Measurements from ENCODE around the gene PCDH8. TPM values are rescaled to one million over a fixed set of nuclear protein-coding genes. Genes with fewer than 3 reads are reported as not detected.

Gene PCDH8, protein sequence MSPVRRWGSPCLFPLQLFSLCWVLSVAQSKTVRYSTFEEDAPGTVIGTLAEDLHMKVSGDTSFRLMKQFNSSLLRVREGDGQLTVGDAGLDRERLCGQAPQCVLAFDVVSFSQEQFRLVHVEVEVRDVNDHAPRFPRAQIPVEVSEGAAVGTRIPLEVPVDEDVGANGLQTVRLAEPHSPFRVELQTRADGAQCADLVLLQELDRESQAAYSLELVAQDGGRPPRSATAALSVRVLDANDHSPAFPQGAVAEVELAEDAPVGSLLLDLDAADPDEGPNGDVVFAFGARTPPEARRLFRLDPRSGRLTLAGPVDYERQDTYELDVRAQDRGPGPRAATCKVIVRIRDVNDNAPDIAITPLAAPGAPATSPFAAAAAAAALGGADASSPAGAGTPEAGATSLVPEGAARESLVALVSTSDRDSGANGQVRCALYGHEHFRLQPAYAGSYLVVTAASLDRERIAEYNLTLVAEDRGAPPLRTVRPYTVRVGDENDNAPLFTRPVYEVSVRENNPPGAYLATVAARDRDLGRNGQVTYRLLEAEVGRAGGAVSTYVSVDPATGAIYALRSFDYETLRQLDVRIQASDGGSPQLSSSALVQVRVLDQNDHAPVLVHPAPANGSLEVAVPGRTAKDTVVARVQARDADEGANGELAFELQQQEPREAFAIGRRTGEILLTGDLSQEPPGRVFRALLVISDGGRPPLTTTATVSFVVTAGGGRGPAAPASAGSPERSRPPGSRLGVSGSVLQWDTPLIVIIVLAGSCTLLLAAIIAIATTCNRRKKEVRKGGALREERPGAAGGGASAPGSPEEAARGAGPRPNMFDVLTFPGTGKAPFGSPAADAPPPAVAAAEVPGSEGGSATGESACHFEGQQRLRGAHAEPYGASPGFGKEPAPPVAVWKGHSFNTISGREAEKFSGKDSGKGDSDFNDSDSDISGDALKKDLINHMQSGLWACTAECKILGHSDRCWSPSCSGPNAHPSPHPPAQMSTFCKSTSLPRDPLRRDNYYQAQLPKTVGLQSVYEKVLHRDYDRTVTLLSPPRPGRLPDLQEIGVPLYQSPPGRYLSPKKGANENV
- total RNA-seq (2014; rRNA removed; shearing (Covaris generic)) = not detected in 2 replicates
- not detected in 2 replicates for polyA plus RNA-seq (2015; cell fraction: cytosol; rRNA removed)
- polyA plus RNA-seq (2015; cell fraction: nucleus; rRNA removed) = 0.43 TPM in 1 of 2 replicates, not detected in the other

DNA sequence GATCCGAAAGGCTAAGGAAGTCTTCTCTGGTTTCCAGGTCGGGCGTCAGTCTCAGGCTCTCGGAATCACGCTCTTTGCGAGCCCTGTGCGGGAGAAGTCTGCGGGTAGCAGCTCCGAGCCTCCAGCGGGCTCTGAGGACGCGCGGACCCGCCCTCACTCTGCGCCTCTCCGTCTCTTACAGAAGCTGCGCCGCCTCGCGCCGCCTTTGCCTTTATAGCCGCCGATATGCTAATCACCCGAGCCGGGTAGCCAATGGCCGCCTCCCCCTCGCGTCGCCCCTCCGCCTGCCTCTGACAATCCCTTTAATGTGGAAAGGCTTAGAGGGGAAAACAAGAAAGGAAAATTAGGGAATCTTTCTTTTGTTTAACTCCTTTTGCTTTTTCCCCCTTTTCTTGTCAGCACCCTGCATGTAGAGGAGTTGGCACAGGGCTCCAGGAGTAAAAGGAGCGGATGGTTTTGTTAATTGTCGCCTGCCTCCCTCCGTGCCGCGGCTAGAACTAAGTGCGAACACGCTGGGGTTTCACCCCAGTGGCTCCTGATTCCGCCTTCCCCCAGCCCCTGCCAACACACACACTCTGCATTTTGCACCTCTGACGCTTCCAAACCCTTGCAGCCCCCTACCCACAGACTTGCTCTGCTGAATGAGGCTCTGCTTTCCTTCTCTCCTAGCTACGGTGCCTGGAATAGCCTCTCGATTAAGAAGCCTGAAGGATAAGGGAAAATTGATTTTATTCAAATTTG lies at the start of gene PCDH8:
Gene PCDH8, minus strand, starts transcription at position 186 of the 741 bp plus-strand sequence. CDS start 204 bp downstream, outside the sequence.
- no peak for DNase-seq (ENCODE audit: low read depth)

DNA sequence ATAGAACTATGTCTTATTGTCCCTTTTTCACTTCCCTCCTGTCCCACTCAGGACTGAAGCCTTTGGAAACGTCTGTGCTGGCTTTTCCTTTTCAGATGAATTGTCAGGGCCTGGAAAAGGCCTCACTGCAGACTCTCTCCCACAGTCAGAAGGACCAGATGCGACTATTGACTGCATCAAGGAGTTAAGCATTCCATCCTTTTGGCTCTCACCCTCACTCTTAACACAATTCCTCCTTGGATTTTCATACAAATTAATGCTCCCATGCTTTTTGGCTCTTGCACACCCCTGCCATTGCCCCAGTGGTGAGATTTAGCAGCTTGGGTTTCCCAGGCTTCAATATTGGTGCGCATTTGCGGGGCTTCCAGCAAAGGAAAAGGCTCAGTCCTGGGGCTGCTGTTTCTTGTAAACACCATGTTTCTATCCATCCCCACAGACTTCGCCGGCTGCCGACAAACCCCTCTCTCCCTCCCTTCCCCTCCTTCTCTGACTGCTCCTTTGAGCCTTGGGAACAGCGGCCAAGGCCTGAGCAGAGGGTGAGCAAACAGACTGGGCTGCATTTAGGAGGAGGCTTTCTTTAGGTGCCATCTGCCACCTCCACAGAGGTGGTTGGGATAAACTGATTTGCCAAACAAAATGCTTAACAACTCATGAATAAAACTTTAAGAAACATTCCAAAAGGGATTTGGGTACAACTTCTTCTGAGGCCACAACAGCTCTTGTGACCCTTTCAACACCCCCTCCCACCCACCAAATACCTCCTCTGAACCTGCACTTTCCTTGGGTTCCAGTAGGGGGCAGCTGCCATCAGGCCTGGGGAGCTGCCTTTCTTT lies 48.6 kb upstream of the PCDH8 start:
- DNase-seq (ENCODE audit: low read depth) = peak; percentile 9

DNA sequence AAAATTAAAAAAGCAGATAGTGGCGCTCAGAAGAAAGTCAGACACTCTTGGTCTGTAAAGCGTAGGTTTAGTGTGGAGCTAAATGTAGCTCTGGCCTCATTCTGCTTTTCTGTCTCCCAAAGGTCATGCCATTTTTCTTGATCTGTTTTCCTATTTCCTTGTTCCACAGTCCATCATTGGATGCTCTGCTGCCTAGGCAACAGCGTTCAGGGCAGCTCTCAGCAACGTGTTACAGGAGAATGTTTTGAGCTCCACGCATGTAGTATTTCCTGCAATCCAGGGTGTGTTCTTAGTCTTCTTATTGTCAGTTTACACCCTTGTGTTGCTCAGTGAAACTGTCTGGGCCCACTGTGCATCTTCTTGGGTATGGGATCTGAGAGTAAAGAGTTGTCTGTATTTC lies 46.0 kb upstream of the PCDH8 start:
- DNase-seq (ENCODE audit: low read depth) = no peak

DNA sequence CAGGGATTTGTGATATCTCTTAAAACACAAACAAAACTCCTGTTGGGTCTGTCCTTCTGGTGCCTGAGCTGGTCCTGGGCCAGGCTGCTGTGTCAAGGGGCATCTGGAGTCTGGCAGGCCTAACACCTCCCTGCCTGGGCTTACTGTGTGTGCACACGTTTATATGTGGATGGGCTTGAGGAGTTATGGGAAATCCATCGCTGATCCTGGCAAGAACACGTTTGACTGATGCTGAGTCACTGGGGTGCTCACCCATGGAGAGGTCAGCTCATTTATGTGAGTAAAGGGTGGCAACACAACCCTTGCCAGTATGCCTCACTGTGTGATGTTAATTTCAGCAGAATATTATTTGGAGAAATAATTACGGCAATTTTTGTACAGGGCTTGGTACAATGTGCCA lies 44.5 kb upstream of the PCDH8 start:
- DNase-seq (ENCODE audit: low read depth) = peak; percentile 22

DNA sequence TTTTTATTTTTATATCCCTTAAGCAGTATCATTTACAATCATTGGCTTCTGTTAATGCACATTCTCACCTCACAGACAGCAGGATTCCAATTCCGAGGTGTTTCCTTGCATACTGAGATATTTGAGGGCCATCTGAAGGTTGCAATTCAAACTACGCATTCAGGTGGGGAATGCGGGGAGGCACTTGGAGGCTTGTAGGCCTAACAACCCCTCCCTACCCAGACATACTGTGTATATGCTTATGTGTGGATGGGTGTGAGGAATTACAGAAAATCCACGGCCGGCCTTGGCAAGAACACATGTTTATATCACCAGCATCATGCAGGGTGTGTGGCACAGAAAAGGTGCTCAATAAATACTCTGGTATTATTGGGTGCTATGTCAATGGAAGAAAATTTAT lies 43.3 kb upstream of the PCDH8 start:
- no peak for DNase-seq (ENCODE audit: low read depth)

DNA sequence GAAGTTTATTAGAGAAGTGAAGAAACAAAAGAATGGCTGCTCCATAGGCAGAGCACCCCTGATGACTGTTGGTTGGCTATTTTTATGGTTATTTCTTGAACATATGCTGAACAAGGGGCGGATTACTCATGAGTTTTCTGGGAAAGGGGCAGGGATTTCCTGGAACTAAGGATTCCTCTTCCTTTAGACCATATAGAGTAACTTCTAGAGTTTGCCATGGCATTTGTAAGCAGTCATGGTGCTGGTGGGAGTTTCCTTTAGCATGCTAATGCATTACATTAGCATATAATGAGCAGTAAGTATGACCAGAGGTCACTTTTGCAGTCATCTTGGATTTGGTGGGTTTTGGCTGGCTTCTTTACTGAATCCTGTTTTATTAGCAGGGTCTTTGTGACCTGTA lies 38.7 kb upstream of the PCDH8 start:
- DNase-seq (ENCODE audit: low read depth) = no peak

DNA sequence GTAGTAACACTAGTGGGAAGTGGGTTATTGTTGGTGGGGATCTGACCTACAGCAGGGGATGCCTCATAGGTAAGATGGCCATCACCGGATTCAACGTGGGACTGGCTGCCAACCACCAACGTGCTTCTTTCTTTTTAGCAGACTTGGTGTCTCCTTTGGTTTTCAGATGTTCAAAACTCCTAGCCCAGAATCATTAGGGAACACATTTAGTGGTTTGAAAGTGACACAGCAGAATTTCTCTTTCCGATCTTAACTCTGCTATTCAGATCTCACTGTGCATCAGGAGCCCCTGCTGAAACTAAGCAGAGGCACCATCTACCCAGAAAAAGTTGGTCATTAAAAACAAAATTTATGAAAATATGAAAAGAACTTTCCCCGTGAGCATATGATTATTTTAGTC lies 36.7 kb upstream of the PCDH8 start:
- DNase-seq (ENCODE audit: low read depth) = no peak

DNA sequence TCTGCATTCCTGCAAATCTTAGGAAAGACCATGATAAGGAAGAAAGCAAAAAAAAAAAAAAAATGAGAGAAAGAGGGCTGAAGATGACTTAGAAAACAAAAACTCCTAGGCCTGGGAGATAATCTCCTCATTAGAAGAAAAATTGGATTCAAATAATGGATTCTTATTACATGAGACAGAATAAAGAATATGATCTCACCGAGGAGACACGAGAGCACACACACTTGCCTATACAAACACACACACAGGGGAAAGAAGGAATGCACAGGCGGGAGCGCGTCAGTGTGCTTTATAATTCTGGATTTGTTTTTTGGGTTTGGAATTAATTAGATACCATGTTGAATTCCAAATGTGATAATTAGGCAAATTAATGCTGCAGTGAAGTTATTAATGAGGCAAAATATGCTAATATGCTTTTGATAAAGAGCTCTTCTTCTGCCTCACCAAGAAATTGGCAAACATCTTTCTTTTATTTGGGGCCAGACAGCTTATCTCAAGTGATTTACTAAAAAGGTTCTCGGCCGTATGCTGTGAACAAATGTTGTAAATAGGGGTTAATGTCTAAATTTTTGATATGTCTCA lies 36.1 kb upstream of the PCDH8 start:
- DNase-seq (ENCODE audit: low read depth) = no peak

DNA sequence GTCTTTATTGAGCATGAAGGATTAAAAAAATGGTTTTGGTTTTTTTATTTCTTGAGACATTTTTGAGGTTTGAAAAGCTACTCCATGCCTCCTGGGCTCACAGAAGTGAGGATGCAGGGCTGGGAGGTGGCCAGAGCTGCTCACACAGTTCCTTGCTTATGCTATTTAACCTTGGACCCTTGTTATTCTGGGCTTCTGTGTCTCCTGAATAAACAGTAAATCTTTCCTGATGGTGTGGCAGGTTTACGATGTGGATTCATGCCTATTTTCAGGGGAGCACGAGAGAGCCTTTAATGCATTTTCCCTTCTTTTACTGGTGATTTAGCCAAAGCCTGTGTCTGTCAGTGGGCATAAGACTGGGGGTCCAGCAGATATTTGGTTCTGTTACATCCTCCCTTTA lies 34.3 kb upstream of the PCDH8 start:
- no peak for DNase-seq (ENCODE audit: low read depth)

DNA sequence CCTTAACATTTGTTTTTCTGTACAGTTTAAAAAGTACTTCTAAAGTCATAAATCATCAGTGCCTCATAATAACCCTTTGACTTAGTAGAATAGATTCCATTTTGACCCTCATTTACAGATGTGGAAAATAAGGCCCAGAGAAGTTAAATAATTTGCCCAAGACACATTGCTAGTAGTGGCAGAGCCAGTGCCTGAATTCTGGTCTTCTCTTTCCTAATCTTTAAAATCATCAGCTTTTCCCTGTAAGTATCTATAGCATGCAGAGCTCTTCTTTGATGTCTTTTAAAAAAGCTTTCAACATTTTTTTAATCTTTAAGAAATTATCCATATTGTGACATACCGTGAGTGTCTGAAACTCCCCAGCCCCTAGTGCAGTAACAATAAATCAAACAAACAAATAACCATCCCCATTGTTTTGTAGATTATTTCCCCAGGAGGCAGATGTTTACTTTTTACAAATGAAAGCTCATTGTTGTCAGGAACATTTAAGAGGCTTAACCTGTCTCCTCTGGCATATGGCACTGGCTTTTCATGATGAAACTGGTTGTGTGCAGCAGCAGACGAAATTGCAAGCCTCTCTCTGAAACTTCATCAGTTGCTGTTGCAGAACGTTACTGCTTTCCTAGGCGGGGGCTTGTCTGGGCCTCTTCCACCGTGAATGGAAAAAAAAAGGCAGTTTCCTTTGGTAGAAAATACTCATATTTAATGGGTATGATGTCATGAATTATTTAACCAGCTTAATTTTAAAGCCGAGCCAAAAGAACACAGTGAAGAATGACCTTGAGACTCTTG lies 31.7 kb upstream of the PCDH8 start:
- DNase-seq (ENCODE audit: low read depth) = no peak

DNA sequence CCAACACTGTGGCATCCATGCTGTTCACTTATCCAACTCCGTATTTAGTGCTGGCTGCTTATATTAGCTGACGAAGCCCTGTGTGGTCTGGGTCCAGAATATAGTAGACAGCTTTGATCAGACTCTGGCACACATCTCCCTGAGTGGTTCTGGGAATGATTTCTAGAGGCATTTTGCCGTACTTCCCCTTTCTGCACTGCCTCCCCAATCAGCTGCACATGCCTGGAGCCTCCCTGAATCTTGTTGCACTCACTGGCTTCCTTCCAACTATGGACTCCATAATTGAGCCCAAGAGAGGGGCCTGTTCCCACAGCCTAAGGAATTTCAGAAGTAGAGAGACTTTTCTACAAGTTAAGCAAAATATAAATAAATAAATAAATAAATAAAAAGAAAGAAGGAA lies 30.4 kb upstream of the PCDH8 start:
- no peak for DNase-seq (ENCODE audit: low read depth)

DNA sequence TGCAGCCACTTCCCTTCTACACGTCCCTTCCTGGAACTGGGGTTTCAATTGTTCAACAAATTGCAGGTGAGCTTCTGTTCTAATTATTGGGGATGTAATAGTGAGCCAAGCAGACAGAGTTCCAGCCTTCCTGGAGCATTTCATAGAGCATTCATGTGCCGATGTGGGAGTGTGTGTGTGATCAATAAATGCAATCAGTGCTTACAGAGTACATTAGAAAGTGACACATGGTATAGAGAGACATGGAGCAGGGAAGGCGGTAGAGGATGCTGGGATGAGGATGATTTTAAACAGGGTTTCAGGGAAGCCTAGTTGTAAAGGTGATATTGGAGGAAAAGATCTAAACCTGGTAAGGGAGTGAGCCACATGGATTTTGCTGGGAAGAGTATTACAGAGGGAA lies 21.7 kb upstream of the PCDH8 start:
- no peak for DNase-seq (ENCODE audit: low read depth)

DNA sequence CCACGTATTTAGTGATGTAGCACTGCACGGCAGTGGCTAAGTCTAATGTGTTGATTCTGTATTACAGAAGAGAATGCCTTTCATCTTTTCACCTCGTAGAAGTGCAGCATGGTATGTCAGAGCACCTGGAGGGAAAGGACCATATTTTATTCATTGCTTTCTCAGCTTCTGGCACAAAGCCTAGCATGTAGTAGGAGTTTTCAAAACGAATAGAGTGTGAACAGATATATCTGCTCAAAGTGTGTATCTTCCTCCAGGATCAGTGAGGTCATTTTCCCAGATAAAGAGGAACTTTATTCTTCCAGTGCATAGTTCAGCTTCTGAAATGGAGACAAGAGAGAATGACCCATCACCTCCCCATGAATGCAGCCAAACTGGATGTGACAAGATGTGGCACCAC lies 21.2 kb upstream of the PCDH8 start:
- DNase-seq (ENCODE audit: low read depth) = no peak

DNA sequence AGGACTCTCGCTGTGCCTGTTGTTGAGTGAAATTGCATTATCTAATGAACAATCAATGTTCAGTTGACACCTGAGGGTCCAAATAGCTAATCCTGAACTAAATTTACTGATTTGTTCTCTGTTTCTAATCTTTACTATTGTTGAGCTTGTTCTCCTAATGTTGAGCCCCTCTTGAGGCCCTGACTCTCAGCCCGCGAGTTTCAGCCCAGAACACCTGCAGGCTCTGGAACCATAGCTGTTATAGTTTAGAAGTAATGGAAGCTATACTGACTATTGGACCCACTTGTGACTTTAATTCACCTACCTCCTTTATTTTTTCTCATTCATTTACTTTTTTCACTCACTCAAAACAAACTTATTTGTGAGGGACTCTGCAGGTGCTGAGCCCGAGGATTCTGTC lies 20.6 kb upstream of the PCDH8 start:
- DNase-seq (ENCODE audit: low read depth) = no peak

DNA sequence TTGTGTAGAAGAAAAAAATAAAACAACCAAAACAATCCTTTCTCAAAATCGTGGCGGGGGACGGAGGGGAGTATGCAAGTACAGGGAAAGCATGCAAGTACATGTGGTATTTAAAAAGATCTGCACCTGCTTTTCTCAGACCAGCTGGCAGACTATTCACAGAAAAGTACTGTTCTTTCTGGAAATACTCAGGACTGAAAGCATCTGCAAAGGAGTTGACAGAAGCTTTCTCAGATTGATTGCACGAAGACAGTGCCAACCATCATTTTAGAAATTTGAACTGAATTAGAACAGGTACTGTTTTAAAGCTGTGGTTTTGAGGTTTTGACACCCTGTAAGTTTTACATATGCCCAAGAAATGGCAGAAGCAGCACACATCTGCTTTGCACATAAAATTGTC lies 19.8 kb upstream of the PCDH8 start:
- no peak for DNase-seq (ENCODE audit: low read depth)

DNA sequence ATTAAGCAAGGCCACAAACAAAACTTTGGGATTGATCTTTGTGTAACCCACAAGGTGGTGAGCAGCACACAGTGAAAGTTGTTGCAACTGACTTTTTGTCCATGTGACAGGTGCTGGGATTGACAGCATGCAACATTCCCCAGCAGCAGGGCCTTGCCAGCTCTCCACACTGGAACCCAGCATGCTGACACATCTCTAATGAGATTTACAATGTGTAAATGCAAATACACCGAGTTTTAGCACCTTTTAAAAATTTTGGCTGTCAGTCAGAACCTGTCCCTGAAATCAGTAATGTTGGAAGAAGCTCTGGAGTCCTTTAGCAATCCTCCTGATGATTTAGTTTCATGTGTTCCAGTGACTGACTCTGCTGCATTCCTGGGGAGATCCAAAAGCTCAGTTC lies 16.5 kb upstream of the PCDH8 start:
- no peak for DNase-seq (ENCODE audit: low read depth)

DNA sequence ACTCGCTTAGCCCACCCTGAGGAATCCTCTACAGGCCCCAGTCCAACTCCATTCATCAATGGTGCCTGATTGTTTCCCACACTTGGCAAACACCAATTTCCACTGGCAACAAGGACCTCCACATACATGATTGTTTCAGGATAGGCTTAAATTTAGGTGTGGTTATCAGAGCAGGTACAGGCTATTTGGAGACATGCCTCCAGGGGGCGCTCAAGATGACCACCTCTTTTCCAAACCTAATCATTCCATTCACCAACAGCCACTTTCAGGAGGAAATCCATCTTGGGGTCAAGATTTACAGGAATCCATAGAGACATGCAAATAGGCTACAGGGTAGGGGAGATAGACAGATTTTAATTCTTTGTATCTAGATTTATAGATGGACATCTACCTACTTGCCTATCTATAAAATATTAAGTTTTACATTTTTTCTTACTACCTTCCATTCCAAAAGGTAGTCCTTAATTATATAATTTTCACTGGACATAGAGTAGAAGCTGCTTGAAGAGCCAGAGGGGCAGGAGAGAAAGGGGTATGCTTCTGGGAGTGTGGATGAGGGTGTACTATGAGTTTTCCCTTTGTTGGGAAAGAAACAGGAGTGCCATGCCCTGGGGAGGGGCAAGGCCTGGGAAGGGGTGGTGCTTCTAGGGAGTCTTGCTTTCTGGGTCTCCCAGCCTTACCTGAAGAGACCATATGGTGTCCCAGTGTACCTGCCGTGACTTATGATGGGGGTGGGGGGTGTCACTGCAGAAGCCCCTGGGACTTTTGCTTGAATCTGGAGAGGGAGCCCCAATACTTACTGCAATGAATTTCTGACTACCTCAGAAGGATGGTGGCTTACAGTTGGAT lies 14.1 kb upstream of the PCDH8 start:
- DNase-seq (ENCODE audit: low read depth) = peak; percentile 47

DNA sequence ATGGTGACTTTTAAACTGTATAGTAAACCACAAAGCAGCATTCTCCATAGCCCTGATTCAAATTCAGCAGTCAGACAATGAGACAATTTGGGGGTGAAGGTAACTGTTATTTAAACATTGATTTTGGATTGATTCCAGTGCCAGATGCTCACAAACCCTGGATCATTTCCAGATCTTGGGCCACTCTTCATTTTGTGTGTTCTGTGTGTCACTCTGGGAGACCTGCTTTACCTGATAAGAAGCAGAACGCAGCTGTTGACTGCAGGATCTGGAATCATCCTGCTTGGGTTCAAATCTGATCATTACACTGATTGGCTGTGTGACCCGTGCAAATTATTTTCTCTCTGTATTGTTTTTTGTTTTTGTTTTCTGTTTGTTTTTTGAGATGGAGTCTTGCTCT lies 4.0 kb upstream of the PCDH8 start:
- DNase-seq (ENCODE audit: low read depth) = no peak
